HEK293 (cell line): ENCODE measurements around the gene WDR18.

Experiments
- CTCF ChIA-PET: fragments of 350-600 bp; formaldehyde crosslinking; extraction: SDS; loops from one replicate; lab custom pipeline; 2021; ENCODE audit warnings: antibody characterized with exemption; lab: Yijun Ruan, JAX
- POLR2A ChIA-PET: fragments of 300-600 bp; formaldehyde crosslinking; extraction: SDS; loops from one replicate; lab custom pipeline; 2020; ENCODE audit warnings: antibody characterized with exemption, inconsistent platforms; lab: Yijun Ruan, JAX
- H3K27ac ChIP-seq: fragments of 200-500 bp; sonication (Bioruptor generic); 2 replicates; pipeline ENCODE4 v1.5.1; 2014; ENCODE audit warnings: low read depth, low read length, control low read depth, inconsistent platforms; ENCODE audit errors: extremely low read depth
- H3K36me3 ChIP-seq, 2 experiments: fragments of 200-500 bp in 1 of 2; sonication (Bioruptor generic) in 1 of 2; 1 replicate in 1 of 2; 2 replicates in 1 of 2; pipeline ENCODE4 v1.5.1; 2014 to 2017; ENCODE audit warnings: inconsistent platforms in 2 of 2, low read length in 2 of 2; ENCODE audit not compliant: control insufficient read depth in 2 of 2, insufficient read depth in 1 of 2
- H3K4me1 ChIP-seq: fragments of 200-500 bp; sonication (Bioruptor generic); 2 replicates; pipeline ENCODE4 v1.5.1; 2014; ENCODE audit warnings: mild to moderate bottlenecking, low read length, inconsistent platforms; ENCODE audit not compliant: control insufficient read depth, insufficient read depth
- H3K4me3 ChIP-seq: 2 replicates; pipeline ENCODE4 v1.5.1; 2011; ENCODE audit warnings: low read depth, mild to moderate bottlenecking, control low read depth, low read length, moderate library complexity
- H3K9me3 ChIP-seq: fragments of 200-500 bp; sonication (Bioruptor generic); 2 replicates; pipeline ENCODE4 v1.5.1; 2014; ENCODE audit warnings: low read depth, low read length, inconsistent platforms; ENCODE audit not compliant: control insufficient read depth, insufficient read depth
- CTCF ChIP-seq: fragments of 450-650 bp; formaldehyde crosslinking; IDR thresholded peaks from 2 replicates; pipeline ENCODE4 v1.5.1; 2016; ENCODE audit warnings: missing biosample characterization, missing genetic modification characterization
- IKZF3 ChIP-seq: fragments of 450-650 bp; IDR thresholded peaks from 2 replicates; pipeline ENCODE4 v1.5.0; 2018; ENCODE audit warnings: missing biosample characterization, mild to moderate bottlenecking, missing genetic modification characterization, moderate library complexity
- KLF8 ChIP-seq: fragments of 450-650 bp; formaldehyde crosslinking; IDR thresholded peaks from 2 replicates; pipeline ENCODE4 v1.5.1; 2016; ENCODE audit warnings: missing biosample characterization, missing genetic modification characterization
- PBX3 ChIP-seq: sonication (generic); formaldehyde crosslinking; IDR thresholded peaks from 2 replicates; pipeline ENCODE4 v1.8.1; 2022; ENCODE audit warnings: mild to moderate bottlenecking, moderate library complexity, missing genetic modification reagents
- WT1 ChIP-seq: fragments of 450-650 bp; formaldehyde crosslinking; IDR thresholded peaks from 2 replicates; pipeline ENCODE4 v1.5.1; 2016; ENCODE audit warnings: missing biosample characterization, missing genetic modification characterization
- ZBTB6 ChIP-seq: fragments of 450-650 bp; formaldehyde crosslinking; IDR thresholded peaks from 2 replicates; pipeline ENCODE4 v1.5.1; 2017; ENCODE audit warnings: missing biosample characterization, missing genetic modification characterization
- ZFHX2 ChIP-seq: fragments of 450-650 bp; formaldehyde crosslinking; conservative IDR thresholded peaks from 2 replicates; pipeline ENCODE4 v1.5.1; 2016; ENCODE audit warnings: missing biosample characterization, missing genetic modification characterization
- ZFP41 ChIP-seq: fragments of 450-650 bp; formaldehyde crosslinking; IDR thresholded peaks from 2 replicates; pipeline ENCODE4 v1.5.1; 2016; ENCODE audit warnings: missing biosample characterization, missing genetic modification characterization, borderline replicate concordance
- ZIC2 ChIP-seq: fragments of 450-650 bp; formaldehyde crosslinking; IDR thresholded peaks from 2 replicates; pipeline ENCODE4 v1.5.1; 2016; ENCODE audit warnings: missing biosample characterization, missing genetic modification characterization
- ZNF132 ChIP-seq: fragments of 450-650 bp; formaldehyde crosslinking; IDR thresholded peaks from 2 replicates; pipeline ENCODE4 v1.5.1; 2017; ENCODE audit warnings: missing biosample characterization, missing genetic modification characterization, borderline replicate concordance
- ZNF280C ChIP-seq: fragments of 450-650 bp; formaldehyde crosslinking; IDR thresholded peaks from 2 replicates; pipeline ENCODE4 v1.5.1; 2016; ENCODE audit warnings: missing biosample characterization, missing genetic modification characterization
- ZNF37A ChIP-seq: fragments of 450-650 bp; IDR thresholded peaks from 2 replicates; pipeline ENCODE4 v1.5.1; 2018; ENCODE audit warnings: missing biosample characterization, missing genetic modification characterization
- ZNF398 ChIP-seq: fragments of 450-650 bp; formaldehyde crosslinking; IDR thresholded peaks from 2 replicates; pipeline ENCODE4 v1.5.1; 2017; ENCODE audit warnings: missing biosample characterization, missing genetic modification characterization
- ZNF514 ChIP-seq: fragments of 450-650 bp; formaldehyde crosslinking; IDR thresholded peaks from 2 replicates; pipeline ENCODE4 v1.5.1; 2016; ENCODE audit warnings: missing biosample characterization, missing genetic modification characterization
- ZNF600 ChIP-seq: fragments of 450-650 bp; formaldehyde crosslinking; IDR thresholded peaks from 2 replicates; pipeline ENCODE4 v1.5.1; 2016; ENCODE audit warnings: missing biosample characterization, missing genetic modification characterization
- ZNF610 ChIP-seq: fragments of 450-650 bp; formaldehyde crosslinking; IDR thresholded peaks from 2 replicates; pipeline ENCODE4 v1.5.1; 2016; ENCODE audit warnings: missing biosample characterization, missing genetic modification characterization, borderline replicate concordance
- ZNF645 ChIP-seq: fragments of 450-650 bp; formaldehyde crosslinking; IDR thresholded peaks from 2 replicates; pipeline ENCODE4; 2016; ENCODE audit warnings: missing biosample characterization, missing genetic modification characterization
- ZNF677 ChIP-seq: fragments of 450-650 bp; IDR thresholded peaks from 2 replicates; pipeline ENCODE4 v1.5.0; 2018; ENCODE audit warnings: missing biosample characterization, mild to moderate bottlenecking, missing genetic modification characterization, moderate library complexity
- ZNF777 ChIP-seq: fragments of 450-650 bp; formaldehyde crosslinking; IDR thresholded peaks from 2 replicates; pipeline ENCODE4 v1.5.1; 2017; ENCODE audit warnings: missing biosample characterization, missing genetic modification characterization, borderline replicate concordance
- ZNF837 ChIP-seq: fragments of 450-650 bp; formaldehyde crosslinking; IDR thresholded peaks from 2 replicates; pipeline ENCODE4 v1.5.1; 2016; ENCODE audit warnings: missing biosample characterization, missing genetic modification characterization
- ZSCAN30 ChIP-seq: fragments of 450-650 bp; IDR thresholded peaks from 2 replicates; pipeline ENCODE4 v1.5.1; 2018; ENCODE audit warnings: missing biosample characterization, mild to moderate bottlenecking, missing genetic modification characterization, moderate library complexity
- ZSCAN4 ChIP-seq: fragments of 450-650 bp; formaldehyde crosslinking; IDR thresholded peaks from 2 replicates; pipeline ENCODE4 v1.5.1; 2017; ENCODE audit warnings: missing biosample characterization, missing genetic modification characterization
- ZXDB ChIP-seq: fragments of 450-650 bp; formaldehyde crosslinking; IDR thresholded peaks from 2 replicates; pipeline ENCODE4 v1.5.1; 2016; ENCODE audit warnings: missing biosample characterization, missing genetic modification characterization
- TF ChIP-seq, protein P1 (sequence below): fragments of 450-650 bp; formaldehyde crosslinking; IDR thresholded peaks from 2 replicates; pipeline ENCODE4 v1.5.1; 2016; ENCODE audit warnings: missing biosample characterization, missing genetic modification characterization

WDR18 gene

GRCh38 chr19:984165-984967 lies at the start of gene WDR18:
Gene WDR18, plus strand, starts transcription at chr19:984345. Its CDS starts 9 bp downstream, at chr19:984354.
- Histone ChIP-seq H3K4me1 (peaks cover 2% of the 10 kb centered on the region; the same call in 1 of the 2 replicates), H3K27ac (peak within 1 kb of the TSS; percentile 90)
- TF ChIP-seq ZNF677 (tag by site-specific recombination) (no peak), ZNF514 (tag by site-specific recombination) (no peak), KLF8 (tag by site-specific recombination) (peak; percentile 84; the same call in 1 of the 2 replicates), ZNF777 (tag by site-specific recombination) (peak; percentile 98), ZNF645 (tag by site-specific recombination) (peak; percentile 51; the same call in 1 of the 2 replicates), ZIC2 (tag by site-specific recombination) (peak; percentile 66), ZXDB (peak; percentile 99), ZFHX2 (tag by site-specific recombination) (0 out of 2 replicates have a peak, but pooled peaks have one; percentile 10), CTCF (tag by site-specific recombination) (peak; percentile 90), ZSCAN4 (no peak), WT1 (tag by site-specific recombination) (peak; percentile 45), PBX3 (0 out of 2 replicates have a peak, but pooled peaks have one; percentile 34), ZNF280C (no peak), IKZF3 (tag by site-specific recombination) (no peak), ZNF837 (tag by site-specific recombination) (no peak), ZBTB6 (tag by site-specific recombination) (no peak), ZNF132 (tag by site-specific recombination) (no peak), ZSCAN30 (tag by site-specific recombination) (peak; percentile 72; the same call in 1 of the 2 replicates), ZNF37A (tag by site-specific recombination) (no peak), ZNF610 (tag by site-specific recombination) (peak; percentile 77; the same call in 1 of the 2 replicates), ZNF398 (peak; percentile 53; the same call in 1 of the 2 replicates), ZNF600 (no peak; the same call in none of the 2 replicates), ZFP41 (no peak)
- TF ChIP-seq, protein P1, sequence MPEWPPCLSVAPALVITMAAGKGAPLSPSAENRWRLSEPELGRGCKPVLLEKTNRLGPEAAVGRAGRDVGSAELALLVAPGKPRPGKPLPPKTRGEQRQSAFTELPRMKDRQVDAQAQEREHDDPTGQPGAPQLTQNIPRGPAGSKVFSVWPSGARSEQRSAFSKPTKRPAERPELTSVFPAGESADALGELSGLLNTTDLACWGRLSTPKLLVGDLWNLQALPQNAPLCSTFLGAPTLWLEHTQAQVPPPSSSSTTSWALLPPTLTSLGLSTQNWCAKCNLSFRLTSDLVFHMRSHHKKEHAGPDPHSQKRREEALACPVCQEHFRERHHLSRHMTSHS (tag by site-specific recombination), result no peak

More at GRCh38 chr19:984165-984967, at the start of gene WDR18:
- Histone ChIP-seq H3K9me3 (no peaks in the 10 kb centered on the region), H3K36me3 (peaks cover 9 to 35% of the 10 kb centered on the region in 2 experiments; a peak in 2 of 3 replicates), H3K4me3 (peak within 1 kb of the TSS; percentile 99)
- POLR2A ChIA-PET, result interaction anchor here (0.8 to 2.5 kb wide), 6 partner anchors 12 to 321 kb away, joined by 3 to 15 read pairs (median 4); partner anchors contain the start of genes ABCA7, CIRBP and RNF126
- CTCF ChIA-PET, result interaction anchor here (0.6 to 5.9 kb wide), 18 partner anchors 11 to 260 kb away, joined by 3 to 116 read pairs (median 4); partner anchors contain the start of gene KISS1R
